ENCODE results near the gene ERICH6B.

Gene ERICH6B

GRCh38 chr13:45500492-45501174, 114.9 kb downstream of the ERICH6B start:
- peak; percentile 51 for DNase-seq (ENCODE audit: low read depth, low spot score)

- DNase-seq (ENCODE audit: low read depth, low spot score) = no peak
These were observed 118.6 kb downstream of the ERICH6B start for GRCh38 chr13:45496942-45497341.

- DNase-seq (ENCODE audit: low read depth, low spot score) = no peak
These were observed 123.0 kb downstream of the ERICH6B start for GRCh38 chr13:45492538-45492937.
